ENCODE data around the gene PTPRG. TPM values are rescaled to one million over a fixed set of nuclear protein-coding genes. Genes with fewer than 3 reads are reported as not detected.

The PTPRG gene
- total RNA-seq, 1 donor from 2014 or later = 0.22 TPM

DNA sequence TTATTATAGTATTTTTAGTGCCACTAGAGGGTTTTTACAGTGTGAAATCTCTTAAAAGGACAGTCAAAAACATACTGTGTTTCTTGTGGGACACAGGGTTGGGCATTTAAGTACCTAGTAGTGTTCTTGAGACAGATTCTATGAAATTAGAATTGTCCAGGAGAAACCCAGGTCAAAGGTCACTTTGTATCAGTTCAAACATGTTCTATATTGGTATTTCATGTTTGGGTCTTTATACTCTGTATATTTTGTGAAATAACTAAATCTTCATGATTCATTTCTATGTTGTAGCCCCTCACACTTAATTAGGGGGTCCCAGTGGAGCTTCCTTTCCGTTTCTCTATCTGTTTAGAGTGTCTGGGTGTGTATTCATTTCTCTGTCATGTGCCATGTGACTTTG, 171.6 kb downstream of the PTPRG start:
- Mint-ChIP-seq H3K4me3 (no peak overlapping the region), H3K9me3 (no peaks in the 10 kb centered on the region), H3K27me3 (no peaks in the 10 kb centered on the region), H3K27ac (no peak overlapping the region), H3K4me1 (no peaks in the 10 kb centered on the region), H3K36me3 (ENCODE audit: low read depth) (no peaks in the 10 kb centered on the region)
- ChIA-PET POLR2A (no interaction called here), CTCF (no interaction called here)
- TF ChIP-seq, protein P1, sequence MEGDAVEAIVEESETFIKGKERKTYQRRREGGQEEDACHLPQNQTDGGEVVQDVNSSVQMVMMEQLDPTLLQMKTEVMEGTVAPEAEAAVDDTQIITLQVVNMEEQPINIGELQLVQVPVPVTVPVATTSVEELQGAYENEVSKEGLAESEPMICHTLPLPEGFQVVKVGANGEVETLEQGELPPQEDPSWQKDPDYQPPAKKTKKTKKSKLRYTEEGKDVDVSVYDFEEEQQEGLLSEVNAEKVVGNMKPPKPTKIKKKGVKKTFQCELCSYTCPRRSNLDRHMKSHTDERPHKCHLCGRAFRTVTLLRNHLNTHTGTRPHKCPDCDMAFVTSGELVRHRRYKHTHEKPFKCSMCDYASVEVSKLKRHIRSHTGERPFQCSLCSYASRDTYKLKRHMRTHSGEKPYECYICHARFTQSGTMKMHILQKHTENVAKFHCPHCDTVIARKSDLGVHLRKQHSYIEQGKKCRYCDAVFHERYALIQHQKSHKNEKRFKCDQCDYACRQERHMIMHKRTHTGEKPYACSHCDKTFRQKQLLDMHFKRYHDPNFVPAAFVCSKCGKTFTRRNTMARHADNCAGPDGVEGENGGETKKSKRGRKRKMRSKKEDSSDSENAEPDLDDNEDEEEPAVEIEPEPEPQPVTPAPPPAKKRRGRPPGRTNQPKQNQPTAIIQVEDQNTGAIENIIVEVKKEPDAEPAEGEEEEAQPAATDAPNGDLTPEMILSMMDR (IDR thresholded peaks at IDR 0.05) = no peak
- intact Hi-C loops (cut with micrococcal nuclease) = no loop called here
- DNase-seq (no peak), ATAC-seq (ENCODE audit: low read depth) (no peak)

DNA sequence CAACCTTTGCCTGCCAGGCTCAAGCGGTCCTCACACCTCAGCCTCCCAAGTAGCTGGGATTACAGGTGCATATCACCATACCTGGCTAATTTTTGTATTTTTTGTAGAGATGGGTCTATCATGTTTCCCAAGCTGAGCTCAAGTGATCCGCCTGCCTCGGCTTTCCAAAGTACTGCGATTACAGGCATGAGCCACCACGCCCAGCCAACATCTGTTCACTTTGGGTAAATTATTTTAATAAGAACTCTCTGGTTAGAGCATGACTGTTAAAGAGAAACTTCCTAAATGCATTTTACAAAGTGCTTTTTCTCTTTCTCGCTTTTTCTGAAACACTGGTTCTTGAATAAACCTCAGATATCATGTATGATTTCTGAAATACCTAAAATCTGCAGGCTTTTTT, 172.5 kb downstream of the PTPRG start:
- no peak overlapping the region for H3K4me3 Mint-ChIP-seq
- TF ChIP-seq, protein P1 (IDR thresholded peaks at IDR 0.05) = no peak

GRCh38 chr3:61734749-61735686, 173.6 kb downstream of the PTPRG start:
- no peaks in the 10 kb centered on the region for H3K36me3 Mint-ChIP-seq (ENCODE audit: low read depth)
- ChIA-PET POLR2A (no interaction called here), CTCF (no interaction called here)
- H3K4me3 Mint-ChIP-seq = no peak overlapping the region
- no peaks in the 10 kb centered on the region for H3K4me1 Mint-ChIP-seq
- ATAC-seq (ENCODE audit: low read depth) (no peak), DNase-seq (no peak)
- TF ChIP-seq, protein P1 (IDR thresholded peaks at IDR 0.05) = no peak
- no peak overlapping the region for H3K27ac Mint-ChIP-seq
- no peaks in the 10 kb centered on the region for H3K27me3 Mint-ChIP-seq
- H3K9me3 Mint-ChIP-seq = no peaks in the 10 kb centered on the region
- intact Hi-C loops (cut with micrococcal nuclease) = no loop called here

More for the DNA sequence above, 172.5 kb downstream of the PTPRG start:
- Mint-ChIP-seq H3K27ac (no peak overlapping the region), H3K9me3 (no peaks in the 10 kb centered on the region), H3K36me3 (ENCODE audit: low read depth) (no peaks in the 10 kb centered on the region), H3K27me3 (no peaks in the 10 kb centered on the region), H3K4me1 (no peaks in the 10 kb centered on the region)
- CTCF ChIA-PET = no interaction called here
- intact Hi-C loops (cut with micrococcal nuclease) = no loop called here
- POLR2A ChIA-PET = no interaction called here
- no peak for ATAC-seq (ENCODE audit: low read depth)
- DNase-seq = no peak

GRCh38 chr3:61736506-61736905, 175.1 kb downstream of the PTPRG start:
- CTCF ChIA-PET = no interaction called here
- TF ChIP-seq, protein P1 (IDR thresholded peaks at IDR 0.05) = no peak
- no peak for DNase-seq
- no peaks in the 10 kb centered on the region for H3K27me3 Mint-ChIP-seq
- H3K36me3 Mint-ChIP-seq (ENCODE audit: low read depth) = no peaks in the 10 kb centered on the region
- no peak for ATAC-seq (ENCODE audit: low read depth)
- POLR2A ChIA-PET = no interaction called here
- intact Hi-C loops (cut with micrococcal nuclease) = no loop called here
- H3K27ac Mint-ChIP-seq = no peak overlapping the region
- H3K9me3 Mint-ChIP-seq = no peaks in the 10 kb centered on the region
- no peak overlapping the region for H3K4me3 Mint-ChIP-seq
- no peaks in the 10 kb centered on the region for H3K4me1 Mint-ChIP-seq

DNA sequence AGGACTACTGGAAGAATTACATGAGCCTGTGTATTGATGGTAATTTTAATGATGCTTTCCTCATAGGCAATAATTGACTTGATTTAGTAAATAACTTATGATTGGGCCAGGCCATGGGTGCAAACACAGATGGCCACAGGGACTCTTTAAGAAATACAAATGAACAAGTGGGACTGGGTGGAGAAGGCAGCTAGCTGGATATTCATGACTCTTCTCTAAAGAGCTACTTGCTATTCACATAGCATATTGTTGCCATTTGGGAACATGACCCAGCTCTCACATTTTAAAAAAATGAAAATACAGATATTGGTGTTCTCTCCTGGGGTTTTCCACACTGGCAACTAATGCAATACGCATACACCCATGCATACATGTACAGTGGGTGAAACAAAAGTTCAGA, 178.3 kb downstream of the PTPRG start:
- H3K27me3 Mint-ChIP-seq = no peaks in the 10 kb centered on the region
- no peak overlapping the region for H3K4me3 Mint-ChIP-seq
- ChIA-PET CTCF (no interaction called here), POLR2A (no interaction called here)
- H3K27ac Mint-ChIP-seq = no peak overlapping the region
- H3K9me3 Mint-ChIP-seq = no peaks in the 10 kb centered on the region
- DNase-seq (no peak), ATAC-seq (ENCODE audit: low read depth) (no peak)
- no peaks in the 10 kb centered on the region for H3K36me3 Mint-ChIP-seq (ENCODE audit: low read depth)
- TF ChIP-seq, protein P1 (IDR thresholded peaks at IDR 0.05) = no peak
- intact Hi-C loops (cut with micrococcal nuclease) = no loop called here
- H3K4me1 Mint-ChIP-seq = no peaks in the 10 kb centered on the region

All from activated B cell treated with CpG ODN at 0.5 μM for 24 hours (primary cell).